ENCODE data around the gene TNS3. TPM values are rescaled to one million over a fixed set of nuclear protein-coding genes. Genes with fewer than 3 reads are reported as not detected.

Gene TNS3
- total RNA-seq, 1 experiment from 2014 or later, result 533 TPM

DNA sequence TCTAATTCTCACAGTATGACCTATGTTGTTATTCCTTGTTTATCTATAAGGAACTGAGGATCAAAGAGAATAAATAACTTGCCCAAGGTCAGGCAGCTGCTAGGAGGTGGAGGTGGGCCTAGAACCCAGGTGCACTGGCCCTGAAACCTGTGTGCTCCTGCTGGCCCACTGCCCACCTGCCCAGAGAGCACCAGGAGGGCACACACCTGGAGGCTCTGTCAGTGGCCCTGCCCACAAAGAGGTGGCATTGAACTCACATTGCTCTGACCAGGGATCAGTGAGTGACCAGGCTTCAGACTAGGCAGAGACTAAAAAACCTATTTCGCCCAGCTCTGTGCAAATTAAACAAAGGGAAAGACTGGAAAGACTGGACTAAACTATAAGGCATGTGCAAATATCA lies 210.6 kb downstream of the TNS3 start:
- Histone ChIP-seq H3K27me3 (ENCODE audit: control insufficient read depth, insufficient read depth, low read length) (no peaks in the 10 kb centered on the region), H3K36me3 (ENCODE audit: control insufficient read depth, insufficient read depth, low read length) (peaks cover 36% of the 10 kb centered on the region), H3K4me1 (ENCODE audit: control insufficient read depth, insufficient read depth, low read length) (peaks cover 62% of the 10 kb centered on the region), H3K4me3 (ENCODE audit: low read depth in 2 of 2, low read length in 2 of 2) (no peak overlapping the region), H3K9me3 (ENCODE audit: control insufficient read depth, insufficient read depth, low read depth, low read length) (no peaks in the 10 kb centered on the region), H3K27ac (ENCODE audit: low read length) (peak overlapping the region; percentile 44)
- CTCF ChIA-PET, result no interaction called here
- POLR2A ChIA-PET, result no interaction called here
- in situ Hi-C loops (cut with HindIII; ENCODE audit: low pct_unique_long_range_greater_than_20kb, low sequenced_read_pairs), result no loop called here
- no TSS peak for BruUV-seq (replicated peaks)
- TF ChIP-seq, protein P1, sequence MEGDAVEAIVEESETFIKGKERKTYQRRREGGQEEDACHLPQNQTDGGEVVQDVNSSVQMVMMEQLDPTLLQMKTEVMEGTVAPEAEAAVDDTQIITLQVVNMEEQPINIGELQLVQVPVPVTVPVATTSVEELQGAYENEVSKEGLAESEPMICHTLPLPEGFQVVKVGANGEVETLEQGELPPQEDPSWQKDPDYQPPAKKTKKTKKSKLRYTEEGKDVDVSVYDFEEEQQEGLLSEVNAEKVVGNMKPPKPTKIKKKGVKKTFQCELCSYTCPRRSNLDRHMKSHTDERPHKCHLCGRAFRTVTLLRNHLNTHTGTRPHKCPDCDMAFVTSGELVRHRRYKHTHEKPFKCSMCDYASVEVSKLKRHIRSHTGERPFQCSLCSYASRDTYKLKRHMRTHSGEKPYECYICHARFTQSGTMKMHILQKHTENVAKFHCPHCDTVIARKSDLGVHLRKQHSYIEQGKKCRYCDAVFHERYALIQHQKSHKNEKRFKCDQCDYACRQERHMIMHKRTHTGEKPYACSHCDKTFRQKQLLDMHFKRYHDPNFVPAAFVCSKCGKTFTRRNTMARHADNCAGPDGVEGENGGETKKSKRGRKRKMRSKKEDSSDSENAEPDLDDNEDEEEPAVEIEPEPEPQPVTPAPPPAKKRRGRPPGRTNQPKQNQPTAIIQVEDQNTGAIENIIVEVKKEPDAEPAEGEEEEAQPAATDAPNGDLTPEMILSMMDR (IDR thresholded peaks at IDR 0.05), result no peak
- TF ChIP-seq SIN3A (IDR thresholded peaks at IDR 0.05; ENCODE audit: borderline replicate concordance, insufficient read depth, low read depth, low read length) (no peak), TCF7L2 (IDR thresholded peaks at IDR 0.05; ENCODE audit: low read depth, low read length) (no peak)
- intact Hi-C loops (cut with micrococcal nuclease; ENCODE audit: unreplicated experiment), result no loop called here
- DNase-seq (ENCODE audit: low read depth, low spot score) (no peak), ATAC-seq (no peak)

DNA sequence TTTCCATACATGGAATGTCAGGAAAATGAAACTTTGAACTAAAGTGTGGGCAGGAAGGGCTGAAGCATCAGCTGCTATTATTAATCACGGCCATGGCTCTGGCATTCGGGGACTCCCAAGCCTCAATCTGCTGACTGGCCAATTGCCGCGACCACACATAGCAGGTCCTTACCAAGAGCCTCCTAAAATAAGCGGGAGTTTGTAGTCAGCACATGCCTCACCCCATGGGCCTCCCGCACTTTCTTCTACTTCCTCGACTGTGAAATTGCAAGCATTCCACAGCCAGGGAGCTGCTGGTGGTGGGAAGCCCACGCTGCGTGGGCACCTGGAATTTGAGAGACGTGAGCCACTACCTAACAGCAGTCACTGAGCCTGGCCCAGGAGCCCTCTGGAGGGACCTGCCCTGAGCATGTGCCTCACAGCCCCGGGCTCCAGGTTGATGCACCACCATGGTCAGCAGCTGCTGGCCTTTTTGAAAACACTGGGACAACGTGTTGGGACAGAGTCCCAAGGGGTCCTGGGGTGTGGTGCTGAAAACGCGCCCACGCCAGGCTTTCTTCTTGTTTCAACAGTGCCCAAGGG lies 211.4 kb downstream of the TNS3 start:
- POLR2A ChIA-PET, result no interaction called here
- Histone ChIP-seq H3K27me3 (ENCODE audit: control insufficient read depth, insufficient read depth, low read length) (no peaks in the 10 kb centered on the region), H3K9me3 (ENCODE audit: control insufficient read depth, insufficient read depth, low read depth, low read length) (no peaks in the 10 kb centered on the region), H3K36me3 (ENCODE audit: control insufficient read depth, insufficient read depth, low read length) (peaks cover 39% of the 10 kb centered on the region), H3K4me3 (ENCODE audit: low read depth in 2 of 2, low read length in 2 of 2) (no peak overlapping the region), H3K4me1 (ENCODE audit: control insufficient read depth, insufficient read depth, low read length) (peaks cover 54% of the 10 kb centered on the region), H3K27ac (ENCODE audit: low read length) (peak overlapping the region; percentile 44; the same call in 1 of the 2 replicates)
- ATAC-seq, result no peak
- CTCF ChIA-PET, result no interaction called here
- no peak for TF ChIP-seq TCF7L2 (IDR thresholded peaks at IDR 0.05; ENCODE audit: low read depth, low read length)
- TF ChIP-seq, protein P1 (IDR thresholded peaks at IDR 0.05), result no peak
- TF ChIP-seq, protein P2, sequence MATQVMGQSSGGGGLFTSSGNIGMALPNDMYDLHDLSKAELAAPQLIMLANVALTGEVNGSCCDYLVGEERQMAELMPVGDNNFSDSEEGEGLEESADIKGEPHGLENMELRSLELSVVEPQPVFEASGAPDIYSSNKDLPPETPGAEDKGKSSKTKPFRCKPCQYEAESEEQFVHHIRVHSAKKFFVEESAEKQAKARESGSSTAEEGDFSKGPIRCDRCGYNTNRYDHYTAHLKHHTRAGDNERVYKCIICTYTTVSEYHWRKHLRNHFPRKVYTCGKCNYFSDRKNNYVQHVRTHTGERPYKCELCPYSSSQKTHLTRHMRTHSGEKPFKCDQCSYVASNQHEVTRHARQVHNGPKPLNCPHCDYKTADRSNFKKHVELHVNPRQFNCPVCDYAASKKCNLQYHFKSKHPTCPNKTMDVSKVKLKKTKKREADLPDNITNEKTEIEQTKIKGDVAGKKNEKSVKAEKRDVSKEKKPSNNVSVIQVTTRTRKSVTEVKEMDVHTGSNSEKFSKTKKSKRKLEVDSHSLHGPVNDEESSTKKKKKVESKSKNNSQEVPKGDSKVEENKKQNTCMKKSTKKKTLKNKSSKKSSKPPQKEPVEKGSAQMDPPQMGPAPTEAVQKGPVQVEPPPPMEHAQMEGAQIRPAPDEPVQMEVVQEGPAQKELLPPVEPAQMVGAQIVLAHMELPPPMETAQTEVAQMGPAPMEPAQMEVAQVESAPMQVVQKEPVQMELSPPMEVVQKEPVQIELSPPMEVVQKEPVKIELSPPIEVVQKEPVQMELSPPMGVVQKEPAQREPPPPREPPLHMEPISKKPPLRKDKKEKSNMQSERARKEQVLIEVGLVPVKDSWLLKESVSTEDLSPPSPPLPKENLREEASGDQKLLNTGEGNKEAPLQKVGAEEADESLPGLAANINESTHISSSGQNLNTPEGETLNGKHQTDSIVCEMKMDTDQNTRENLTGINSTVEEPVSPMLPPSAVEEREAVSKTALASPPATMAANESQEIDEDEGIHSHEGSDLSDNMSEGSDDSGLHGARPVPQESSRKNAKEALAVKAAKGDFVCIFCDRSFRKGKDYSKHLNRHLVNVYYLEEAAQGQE (IDR thresholded peaks at IDR 0.05; ENCODE audit: insufficient read depth in 1 of 2, low read depth in 2 of 2, low read length in 1 of 2), result peak; percentile 68 to 77; a peak in 3 of 4 replicates
- TF ChIP-seq POLR2AphosphoS5 (IDR thresholded peaks at IDR 0.05; ENCODE audit: low read depth, low read length), result no peak; the same call in 1 of the 2 replicates
- 0 out of 2 replicates have a peak, but pooled peaks have one; percentile 27 for TF ChIP-seq SIN3A (IDR thresholded peaks at IDR 0.05; ENCODE audit: borderline replicate concordance, insufficient read depth, low read depth, low read length)
- intact Hi-C loops (cut with micrococcal nuclease; ENCODE audit: unreplicated experiment) (no loop called here), in situ Hi-C loops (cut with HindIII; ENCODE audit: low pct_unique_long_range_greater_than_20kb, low sequenced_read_pairs) (no loop called here)
- BruUV-seq (replicated peaks), result no TSS peak
- no peak for DNase-seq (ENCODE audit: low read depth, low spot score)
